Lower leg skin (tissue), 3 donors: ENCODE measurements around the gene FLNB.

Experiments
- CTCF ChIP-seq, 3 donors: fragments of 450-650 bp; IDR thresholded peaks; one replicate each; pipeline ENCODE4 v1.5.1; 2016; ENCODE audit warnings: antibody characterized with exemption in 3 of 3, mild to moderate bottlenecking in 3 of 3, moderate library complexity in 2 of 3
- POLR2A ChIP-seq, 2 donors: fragments of 450-650 bp; IDR thresholded peaks; one replicate each; pipeline ENCODE4 v1.6.1; 2016 to 2017; ENCODE audit warnings: antibody characterized with exemption in 2 of 2, mild to moderate bottlenecking in 1 of 2, moderate library complexity in 1 of 2

GRCh38 chr3:58063022-58063815, 55.0 kb downstream of the FLNB start:
- TF ChIP-seq CTCF (IDR thresholded peaks at IDR 0.05) (no peak), POLR2A (IDR thresholded peaks at IDR 0.05) (no peak)
